ENCODE measurements around the gene OPCML.

The OPCML gene

GRCh38 chr11:133269267-133269666, 263.0 kb downstream of the OPCML start:
- Mint-ChIP-seq H3K4me1 (no peaks in the 10 kb centered on the region), H3K36me3 (ENCODE audit: low read depth) (no peaks in the 10 kb centered on the region), H3K27ac (no peak overlapping the region), H3K27me3 (ENCODE audit: low read depth, poor library complexity) (peaks cover 22% of the 10 kb centered on the region), H3K9me3 (peaks cover 10% of the 10 kb centered on the region), H3K4me3 (no peak overlapping the region)
- DNase-seq, result no peak
- no peak for TF ChIP-seq CTCF (IDR thresholded peaks at IDR 0.05)

DNA sequence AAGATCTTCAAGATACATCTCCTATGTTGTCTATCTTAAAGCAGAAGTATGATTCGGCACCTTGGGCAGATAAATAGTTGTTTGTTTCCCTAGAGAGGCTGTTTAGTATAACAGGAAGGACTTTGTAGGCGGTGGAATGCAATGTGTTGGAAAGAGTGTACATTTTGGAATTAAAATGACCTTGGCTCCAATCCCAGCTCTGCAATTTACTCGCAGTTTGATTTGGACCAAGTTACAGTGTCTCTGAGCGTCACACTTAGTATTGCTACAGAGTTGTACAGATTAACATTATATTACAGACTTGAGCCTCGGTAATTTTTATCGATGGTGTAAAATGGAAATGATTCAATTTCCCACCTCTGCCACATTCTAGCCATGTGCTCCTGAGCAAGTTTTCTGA, 265.3 kb downstream of the OPCML start:
- Mint-ChIP-seq H3K9me3 (peaks cover 10% of the 10 kb centered on the region), H3K4me3 (no peak overlapping the region), H3K27me3 (ENCODE audit: low read depth, poor library complexity) (peaks cover 24% of the 10 kb centered on the region), H3K4me1 (no peaks in the 10 kb centered on the region), H3K36me3 (ENCODE audit: low read depth) (no peaks in the 10 kb centered on the region), H3K27ac (no peak overlapping the region)
- DNase-seq, result no peak
- no peak for TF ChIP-seq CTCF (IDR thresholded peaks at IDR 0.05)

DNA sequence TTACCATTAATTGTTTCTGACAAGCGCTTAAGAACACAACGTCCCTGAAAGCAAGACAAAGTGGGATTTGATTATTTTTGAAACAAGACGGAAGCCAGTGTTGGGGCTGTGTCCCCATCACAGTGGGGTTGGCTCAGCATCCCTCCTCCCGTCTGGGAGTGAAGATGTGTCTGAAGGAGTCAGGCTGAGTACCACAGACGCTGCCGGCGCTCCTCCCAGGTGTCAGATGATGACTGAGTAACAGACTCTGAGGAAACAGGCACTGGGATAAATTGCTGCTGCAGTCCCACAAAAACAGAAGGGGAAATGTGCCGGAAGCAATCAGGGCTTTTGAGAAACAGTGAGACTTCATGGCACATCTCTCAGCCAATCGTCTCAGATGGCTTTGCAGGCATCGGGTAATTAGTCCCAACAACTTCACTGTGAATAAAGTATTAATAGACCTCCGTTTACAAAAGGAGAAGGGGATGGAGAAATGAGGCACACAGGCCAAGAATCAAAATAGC, 266.7 kb downstream of the OPCML start:
- Mint-ChIP-seq H3K27ac (no peak overlapping the region), H3K4me1 (no peaks in the 10 kb centered on the region), H3K4me3 (no peak overlapping the region), H3K36me3 (ENCODE audit: low read depth) (no peaks in the 10 kb centered on the region), H3K9me3 (peaks cover 10% of the 10 kb centered on the region), H3K27me3 (ENCODE audit: low read depth, poor library complexity) (peaks cover 24% of the 10 kb centered on the region)
- no peak for TF ChIP-seq CTCF (IDR thresholded peaks at IDR 0.05)
- no peak for DNase-seq

DNA sequence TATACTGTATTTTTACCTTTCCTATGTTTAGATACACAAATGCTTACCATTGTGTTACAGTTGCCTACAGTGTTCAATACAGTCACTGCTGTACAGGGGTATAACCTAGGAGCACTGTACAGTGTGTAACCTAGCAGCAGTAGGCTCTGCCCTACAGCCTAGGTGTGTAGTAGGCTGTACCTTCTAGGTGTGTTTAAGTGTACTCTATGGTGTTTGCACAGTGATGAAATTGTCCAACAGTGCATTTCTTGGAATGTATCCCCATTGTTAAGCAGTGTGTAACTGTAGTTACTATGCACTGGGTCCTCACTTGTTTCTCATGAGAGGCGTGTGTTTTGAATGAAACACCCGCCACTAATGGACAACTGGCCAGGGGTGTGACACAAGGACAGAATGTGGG, 269.0 kb downstream of the OPCML start:
- H3K4me3 Mint-ChIP-seq, result no peak overlapping the region
- no peak overlapping the region for H3K27ac Mint-ChIP-seq
- no peak for TF ChIP-seq CTCF (IDR thresholded peaks at IDR 0.05)
- H3K27me3 Mint-ChIP-seq (ENCODE audit: low read depth, poor library complexity), result peaks cover 24% of the 10 kb centered on the region
- peaks cover 10% of the 10 kb centered on the region for H3K9me3 Mint-ChIP-seq
- H3K36me3 Mint-ChIP-seq (ENCODE audit: low read depth), result no peaks in the 10 kb centered on the region
- no peak for DNase-seq
- H3K4me1 Mint-ChIP-seq, result peaks cover 7% of the 10 kb centered on the region

DNA sequence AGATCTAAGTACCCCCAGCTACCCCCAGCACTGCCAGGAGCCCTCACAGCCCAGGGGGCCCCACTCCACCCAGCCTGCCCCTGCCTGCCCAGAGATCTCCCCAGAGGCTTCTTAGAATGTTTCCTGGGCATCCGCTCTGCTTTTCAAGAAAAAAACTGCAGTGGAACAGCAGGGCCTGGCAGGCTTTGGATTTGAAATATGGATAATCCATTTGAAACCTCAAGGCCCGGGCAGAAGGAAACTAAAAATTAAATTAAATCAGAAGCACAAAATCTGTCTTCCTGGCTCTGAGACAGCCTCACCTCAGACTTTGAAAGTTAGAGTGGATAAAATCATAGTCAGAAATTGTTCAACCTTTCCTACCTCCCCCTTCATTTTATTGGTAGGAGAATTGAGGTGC, 273.6 kb downstream of the OPCML start:
- Mint-ChIP-seq H3K36me3 (ENCODE audit: low read depth) (no peaks in the 10 kb centered on the region), H3K27me3 (ENCODE audit: low read depth, poor library complexity) (peaks cover 4% of the 10 kb centered on the region), H3K27ac (no peak overlapping the region), H3K9me3 (no peaks in the 10 kb centered on the region), H3K4me3 (no peak overlapping the region), H3K4me1 (peaks cover 7% of the 10 kb centered on the region)
- no peak for TF ChIP-seq CTCF (IDR thresholded peaks at IDR 0.05)
- DNase-seq, result no peak

- H3K27me3 Mint-ChIP-seq (ENCODE audit: low read depth, poor library complexity), result no peaks in the 10 kb centered on the region
- peaks cover 7% of the 10 kb centered on the region for H3K4me1 Mint-ChIP-seq
- TF ChIP-seq CTCF (IDR thresholded peaks at IDR 0.05), result no peak
- no peaks in the 10 kb centered on the region for H3K36me3 Mint-ChIP-seq (ENCODE audit: low read depth)
- DNase-seq, result no peak
- no peaks in the 10 kb centered on the region for H3K9me3 Mint-ChIP-seq
- H3K4me3 Mint-ChIP-seq, result no peak overlapping the region
- H3K27ac Mint-ChIP-seq, result no peak overlapping the region
Observed at GRCh38 chr11:133254601-133255000, 277.7 kb downstream of the OPCML start.

All from nephron progenitor cell (in vitro differentiated cells).